HG02981 (cell line): ENCODE data around the gene FDXR.

ENCODE experiments used
- ATAC-seq: cut with Tn5 transposase; IDR thresholded peaks from one replicate; pipeline ENCODE4 v1.9.1; 2021; ENCODE audit warnings: mild to moderate bottlenecking, moderate library complexity; ENCODE audit not compliant: unreplicated experiment

Gene FDXR

GRCh38 chr17:74816905-74817620 is 55.7 kb downstream of the FDXR start:
- no peak for ATAC-seq

GRCh38 chr17:74815550-74816370 is 57.0 kb downstream of the FDXR start:
- no peak for ATAC-seq

GRCh38 chr17:74815067-74815466 is 57.7 kb downstream of the FDXR start:
- no peak for ATAC-seq

- ATAC-seq = no peak
Measured at GRCh38 chr17:74814453-74814852, 58.3 kb downstream of the FDXR start.
